Measurements from ENCODE around the gene EPS8. TPM values are rescaled to one million over a fixed set of nuclear protein-coding genes. Genes with fewer than 3 reads are reported as not detected.
"Not testable (repeated sequence)": the region's sequence is repeated elsewhere in the genome, so short reads cannot be mapped to it uniquely, and the experiment has no call there.

Gene EPS8
- total RNA-seq, 1 donor: 192 TPM

GRCh38 chr12:15749937-15750336 is 39.3 kb downstream of the EPS8 start:
- H3K4me3 ChIP-seq (ENCODE audit: low read depth, low read length): no peak overlapping the region
- no peak for TF ChIP-seq CTCF (IDR thresholded peaks at IDR 0.05; ENCODE audit: insufficient read depth, low read length)
- no peak for DNase-seq (ENCODE audit: low read depth)

GRCh38 chr12:15741870-15742269 is 47.3 kb downstream of the EPS8 start:
- not testable (repeated sequence) for H3K4me3 ChIP-seq (ENCODE audit: low read depth, low read length); DNase-seq (ENCODE audit: low read depth)

GRCh38 chr12:15741082-15741481 is 48.1 kb downstream of the EPS8 start:
- no peak for TF ChIP-seq CTCF (IDR thresholded peaks at IDR 0.05; ENCODE audit: insufficient read depth, low read length)
- DNase-seq (ENCODE audit: low read depth): no peak
- H3K4me3 ChIP-seq (ENCODE audit: low read depth, low read length): no peak overlapping the region

GRCh38 chr12:15740389-15740788 is 48.8 kb downstream of the EPS8 start:
- not testable (repeated sequence) for DNase-seq (ENCODE audit: low read depth); H3K4me3 ChIP-seq (ENCODE audit: low read depth, low read length)

GRCh38 chr12:15738438-15739015 is 50.7 kb downstream of the EPS8 start:
- H3K4me3 ChIP-seq (ENCODE audit: low read depth, low read length): no peak overlapping the region
- DNase-seq (ENCODE audit: low read depth): no peak
- no peak for TF ChIP-seq CTCF (IDR thresholded peaks at IDR 0.05; ENCODE audit: insufficient read depth, low read length)

GRCh38 chr12:15735837-15736615 is 53.2 kb downstream of the EPS8 start:
- no peak for DNase-seq (ENCODE audit: low read depth)
- H3K4me3 ChIP-seq (ENCODE audit: low read depth, low read length): no peak overlapping the region
- TF ChIP-seq CTCF (IDR thresholded peaks at IDR 0.05; ENCODE audit: insufficient read depth, low read length): no peak

- no peak for TF ChIP-seq CTCF (IDR thresholded peaks at IDR 0.05; ENCODE audit: insufficient read depth, low read length)
- DNase-seq (ENCODE audit: low read depth): no peak
- no peak overlapping the region for H3K4me3 ChIP-seq (ENCODE audit: low read depth, low read length)
Measured at GRCh38 chr12:15733136-15733535, 56.1 kb downstream of the EPS8 start.
